Transverse colon (tissue), 4 donors: ENCODE results near the gene EZR. TPM values are rescaled to one million over a fixed set of nuclear protein-coding genes. Genes with fewer than 3 reads are reported as not detected.
A peak's percentile ranks its signal among the peaks of the same experiment; 100 is the strongest.

Source experiments
- DNase-seq: peaks from one replicate; pipeline ENCODE4 v3.0.0-alpha.2; 2019
- H3K27ac ChIP-seq, 4 donors: fragments of 200-600 bp; sonication (generic); 2 replicates each; pipeline ENCODE4 v1.5.1; 2016 to 2018; ENCODE audit warnings: inconsistent platforms in 4 of 4
- H3K27me3 ChIP-seq: fragments of 200-600 bp; sonication (generic); 2 replicates; pipeline ENCODE4 v1.5.1; 2017; ENCODE audit warnings: inconsistent platforms
- H3K36me3 ChIP-seq, 4 donors: fragments of 200-600 bp; sonication (generic); 2 replicates each; pipeline ENCODE4 v1.5.1; 2017 to 2019; ENCODE audit warnings: inconsistent platforms in 4 of 4
- H3K4me1 ChIP-seq, 4 donors: fragments of 200-600 bp; sonication (generic); 2 replicates each; pipeline ENCODE4 v1.5.1; 2017 to 2020; ENCODE audit warnings: inconsistent platforms in 4 of 4
- H3K4me3 ChIP-seq, 4 donors: fragments of 200-600 bp; sonication (generic); 1 replicate in 1 of 4; 2 replicates in 3 of 4; pipeline versions ENCODE4 v1.5.1 to v1.6.1; 2017 to 2019; ENCODE audit warnings: inconsistent platforms in 4 of 4
- H3K9me3 ChIP-seq, 2 donors: fragments of 200-600 bp; sonication (generic); 2 replicates each; pipeline ENCODE4 v1.5.1; 2017 to 2019; ENCODE audit warnings: inconsistent platforms in 2 of 2
- CTCF ChIP-seq, 5 experiments: fragments of 200-600 bp in 3 of 5; fragments of 450-650 bp in 2 of 5; sonication (generic) in 3 of 5; IDR thresholded peaks; 1 replicate in 2 of 5; 2 replicates in 3 of 5; pipeline ENCODE4 v1.5.1; 2016 to 2017; ENCODE audit warnings: antibody characterized with exemption in 5 of 5, inconsistent platforms in 3 of 5, mild to moderate bottlenecking in 2 of 5, moderate library complexity in 1 of 5
- EP300 ChIP-seq: sonication (generic); formaldehyde crosslinking; IDR thresholded peaks from one replicate; pipeline ENCODE4 v1.6.1; 2017; ENCODE audit warnings: antibody characterized with exemption, low read depth
- POLR2A ChIP-seq: fragments of 450-650 bp; IDR thresholded peaks from one replicate; pipeline ENCODE4 v1.6.1; 2016; ENCODE audit warnings: antibody characterized with exemption, mild to moderate bottlenecking, moderate library complexity
- POLR2AphosphoS5 ChIP-seq, 3 donors: sonication (generic); formaldehyde crosslinking; IDR thresholded peaks; one replicate each; pipeline ENCODE4 v1.6.1; 2016; ENCODE audit warnings: antibody characterized with exemption in 3 of 3
- WGBS, 2 donors: methylation state at CpG; one replicate each; pipeline ENCODE4 v1.1.5; 2018; ENCODE audit warnings: low coverage in 1 of 2; 5-methylcytosine and 5-hydroxymethylcytosine counted together
- in situ Hi-C, 4 donors: fragments of 200-750 bp; cut with MboI; loops; one replicate each; pipeline versions ENCODE4 v1.15.0 to v1.15.1; 2017; ENCODE audit warnings: low sequenced_read_pairs in 3 of 4, low pct_ligation_motif_present in 1 of 4, low pct_unique_long_range_greater_than_20kb in 1 of 4
- intact Hi-C: fragments of 100-400 bp; cut with DNase I; formaldehyde crosslinking; loops from one replicate; pipeline ENCODE4 v1.15.1; 2023; ENCODE audit warnings: low total_unique reads
- total RNA-seq, 4 donors: library from RNA; depleted of rRNA; stranded (reverse); fragments of >200 nt; gene quantifications; one replicate each; pipeline ENCODE4 v1.1.0, GENCODE V29; 2016

The EZR gene
- total RNA-seq, 4 donors from 2014 or later, result 149 to 430 (median 319) TPM

- TF ChIP-seq POLR2A (no peak), CTCF (IDR thresholded peaks at IDR 0.05) (no peak), POLR2AphosphoS5 (IDR thresholded peaks at IDR 0.05) (no peak)
- Histone ChIP-seq H3K36me3 (no peaks in the 10 kb centered on the region), H3K27ac (peak overlapping the region; percentile 84 to 92 (median 89)), H3K27me3 (no peaks in the 10 kb centered on the region), H3K4me3 (no peak overlapping the region), H3K9me3 (no peaks in the 10 kb centered on the region), H3K4me1 (peaks cover 42 to 59% (median 46%) of the 10 kb centered on the region in 4 donors)
- in situ Hi-C loops, result no loop called here
- DNase-seq, result no peak
- WGBS, 2 donors, result 86 to 89% methylated on average over 2 to 10 of the region's 11 CpGs
- intact Hi-C loops, result no loop called here
Observed at GRCh38 chr6:158852312-158853071, 33.3 kb upstream of the EZR start.

- no peaks in the 10 kb centered on the region for H3K36me3 ChIP-seq
- H3K27me3 ChIP-seq, result no peaks in the 10 kb centered on the region
- H3K9me3 ChIP-seq, result no peaks in the 10 kb centered on the region
- intact Hi-C loops, result no loop called here
- H3K4me3 ChIP-seq, result no peak overlapping the region
- H3K4me1 ChIP-seq, result peaks cover 42 to 59% (median 46%) of the 10 kb centered on the region in 4 donors
- in situ Hi-C loops, result no loop called here
- H3K27ac ChIP-seq, result peak overlapping the region; percentile 90 to 92 (median 90)
- no peak for TF ChIP-seq POLR2A
- TF ChIP-seq EP300, result no peak
- TF ChIP-seq CTCF (IDR thresholded peaks at IDR 0.05), result no peak
- TF ChIP-seq POLR2AphosphoS5 (IDR thresholded peaks at IDR 0.05), result no peak
- DNase-seq, result no peak
Observed at GRCh38 chr6:158850807-158851115, 31.6 kb upstream of the EZR start.

GRCh38 chr6:158849899-158850806, 31.0 kb upstream of the EZR start:
- in situ Hi-C loops, result no loop called here
- H3K27ac ChIP-seq, result peak overlapping the region; percentile 90 to 92 (median 90)
- peaks cover 42 to 59% (median 46%) of the 10 kb centered on the region in 4 donors for H3K4me1 ChIP-seq
- DNase-seq, result peak; percentile 65
- intact Hi-C loops, result no loop called here
- no peaks in the 10 kb centered on the region for H3K9me3 ChIP-seq
- H3K4me3 ChIP-seq, result peak overlapping the region in 1 of 4 donors; percentile 24
- no peaks in the 10 kb centered on the region for H3K27me3 ChIP-seq
- TF ChIP-seq POLR2AphosphoS5 (IDR thresholded peaks at IDR 0.05) (peak in 2 of 3 donors; percentile 76 to 82), POLR2A (peak; percentile 51), CTCF (IDR thresholded peaks at IDR 0.05) (peak in 2 of 5 experiments; percentile 26 to 34), EP300 (peak; percentile 69)
- WGBS, 2 donors, result 15 to 26% methylated on average over 8 to 9 of the region's 9 CpGs
- H3K36me3 ChIP-seq, result no peaks in the 10 kb centered on the region

- DNase-seq, result no peak
- 89 to 100% methylated on average over 1 to 7 of the region's 7 CpGs for WGBS, 2 donors
- Histone ChIP-seq H3K4me3 (no peak overlapping the region), H3K36me3 (no peaks in the 10 kb centered on the region), H3K9me3 (no peaks in the 10 kb centered on the region), H3K27ac (peak overlapping the region in 3 of 4 donors; percentile 90 to 92 (median 91)), H3K27me3 (no peaks in the 10 kb centered on the region), H3K4me1 (peaks cover 32 to 45% (median 35%) of the 10 kb centered on the region in 4 donors)
- TF ChIP-seq CTCF (IDR thresholded peaks at IDR 0.05), result no peak
- TF ChIP-seq POLR2A, result no peak
- TF ChIP-seq POLR2AphosphoS5 (IDR thresholded peaks at IDR 0.05), result no peak
- TF ChIP-seq EP300, result no peak
- intact Hi-C loops (no loop called here), in situ Hi-C loops (no loop called here)
Observed at GRCh38 chr6:158848490-158848895, 29.3 kb upstream of the EZR start.
